Inflammatory macrophage treated with lipopolysaccharide for 4 hours (primary cell): ENCODE measurements around the gene TEN1.
"Not testable (repeated sequence)": the region's sequence is repeated elsewhere in the genome, so short reads cannot be mapped to it uniquely, and the experiment has no call there.

Source experiments
- DNase-seq: peaks from one replicate; pipeline ENCODE4 v3.0.0-alpha.2; 2020

Gene TEN1, protein sequence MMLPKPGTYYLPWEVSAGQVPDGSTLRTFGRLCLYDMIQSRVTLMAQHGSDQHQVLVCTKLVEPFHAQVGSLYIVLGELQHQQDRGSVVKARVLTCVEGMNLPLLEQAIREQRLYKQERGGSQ

DNA sequence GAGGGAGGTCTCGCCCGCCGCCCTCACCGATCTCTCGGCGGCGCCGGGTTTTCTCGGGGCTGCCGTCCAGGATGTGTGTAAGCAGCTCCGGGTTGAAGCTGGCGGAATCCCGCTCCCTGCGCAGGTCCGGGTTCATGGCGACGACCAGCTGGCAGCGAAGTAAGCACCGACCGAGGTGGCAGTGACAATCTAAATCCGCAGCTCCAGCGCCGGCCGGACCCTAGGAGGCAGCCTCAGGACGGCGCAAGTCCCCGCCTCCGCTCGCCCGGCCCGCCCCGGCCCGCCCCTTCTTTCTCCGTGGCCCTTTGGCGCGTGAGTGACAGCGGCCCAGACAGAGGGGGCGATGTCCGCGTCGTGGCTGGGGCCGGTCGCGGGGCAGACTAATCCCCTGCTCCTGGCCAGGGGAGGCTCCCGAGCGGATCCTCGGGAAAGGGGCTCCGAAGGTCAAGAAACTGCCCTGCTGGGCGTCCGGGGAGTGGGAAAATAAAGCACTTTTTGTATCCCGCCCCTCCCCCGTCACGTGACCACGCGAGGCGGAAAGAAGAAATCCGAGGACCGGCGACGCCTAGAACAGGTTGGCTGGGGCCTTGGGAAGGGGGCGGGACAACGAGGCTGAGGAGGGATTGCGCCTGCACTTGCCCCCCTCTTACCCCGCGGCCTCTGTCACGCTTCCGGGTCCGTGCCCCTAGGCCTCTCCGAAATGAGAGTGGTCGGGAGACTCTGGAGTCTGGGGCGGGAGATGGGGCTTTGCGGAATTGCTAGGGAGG is at the start of gene TEN1, which contains the start of gene ACOX1:
Gene TEN1, plus strand, starts transcription at position 303 of the 767 bp plus-strand sequence. CDS start 6,953 bp downstream, outside the sequence.
Gene ACOX1, minus strand, starts transcription at position 229 of the 767 bp plus-strand sequence. Its CDS starts 93 bp downstream, at position 136.
- peak; percentile 97 for DNase-seq

GRCh38 chr17:75931062-75931461 is 48.0 kb upstream of the TEN1 start:
- no peak for DNase-seq

- no peak for DNase-seq
Measured at GRCh38 chr17:75932852-75933251, 46.2 kb upstream of the TEN1 start.

DNA sequence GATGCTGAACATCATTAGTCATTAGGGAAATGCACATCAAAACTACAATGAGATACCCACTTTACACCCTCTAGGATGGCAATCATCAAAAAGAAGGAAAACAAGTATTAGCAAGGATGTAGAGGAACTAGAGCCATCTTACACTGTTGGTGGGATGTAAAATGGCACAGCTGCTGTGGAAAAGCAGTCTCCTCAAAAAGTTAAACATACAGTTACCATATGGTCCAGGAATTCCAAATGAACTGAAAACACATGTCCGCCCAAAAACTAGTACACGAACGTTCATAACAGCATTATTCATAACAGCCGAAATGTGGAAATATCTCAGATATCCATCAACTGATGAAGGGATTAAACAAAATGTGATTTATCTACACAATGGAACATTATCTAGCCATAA is 45.2 kb upstream of the TEN1 start:
- DNase-seq, result no peak

GRCh38 chr17:75937652-75938051 is 41.4 kb upstream of the TEN1 start:
- no peak for DNase-seq

DNA sequence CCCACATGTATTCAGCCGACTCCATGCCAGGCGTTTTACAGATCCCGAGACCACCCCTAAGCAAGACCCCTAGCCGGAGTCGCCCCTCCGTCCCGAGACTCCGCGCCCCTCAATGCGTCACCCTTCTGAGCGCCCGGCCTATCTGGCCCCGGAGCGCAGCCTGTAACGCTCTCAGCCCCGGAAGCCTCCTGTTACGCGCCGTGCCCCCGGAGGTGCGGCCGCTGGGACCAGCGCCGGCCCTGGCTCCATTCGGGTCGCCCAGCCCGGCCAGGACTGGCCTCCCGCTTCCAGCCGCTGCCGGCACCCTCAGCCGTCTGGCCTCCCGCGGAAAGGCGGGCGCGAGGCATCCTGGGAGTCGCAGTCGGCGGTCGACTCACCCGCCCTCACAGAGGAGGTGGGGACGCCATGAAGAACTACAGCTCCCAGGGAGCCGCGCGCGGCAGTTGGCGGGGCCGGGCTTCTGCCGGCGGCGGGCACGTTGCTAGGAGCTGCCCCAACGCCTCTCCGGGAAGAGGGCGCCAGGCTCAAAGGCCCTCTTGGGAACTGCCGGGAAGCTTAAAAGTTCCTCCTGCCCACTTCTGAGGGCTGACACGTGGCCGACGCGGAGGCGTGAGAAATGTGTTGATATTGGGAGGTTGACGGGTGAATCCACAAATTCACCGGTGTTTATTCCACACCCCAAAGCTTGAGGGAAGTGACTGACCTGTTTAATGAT is 38.2 kb upstream of the TEN1 start, which contains the start of gene FBF1:
Gene FBF1, minus strand, starts transcription at position 316 of the 715 bp plus-strand sequence. CDS start 2,893 bp downstream, outside the sequence.
- peak; percentile 94 for DNase-seq

DNA sequence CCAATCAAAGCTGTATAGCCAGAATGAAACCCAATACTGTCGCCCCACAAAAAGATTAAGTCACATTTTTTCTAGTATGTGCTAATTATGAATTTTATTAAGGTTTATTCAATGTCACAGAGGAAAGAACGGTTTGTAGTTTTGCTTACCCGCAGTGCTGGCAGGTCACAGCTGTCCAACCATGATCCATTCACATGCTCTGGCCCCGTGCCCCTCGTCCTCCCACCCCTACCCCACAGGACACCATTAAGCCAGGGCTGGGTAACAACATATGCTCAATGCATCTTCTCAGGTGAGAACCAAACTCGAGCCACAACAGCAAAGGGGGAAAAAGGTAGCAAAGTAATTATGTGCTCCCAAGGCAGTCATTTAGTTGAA is 37.6 kb upstream of the TEN1 start:
- no peak for DNase-seq

DNA sequence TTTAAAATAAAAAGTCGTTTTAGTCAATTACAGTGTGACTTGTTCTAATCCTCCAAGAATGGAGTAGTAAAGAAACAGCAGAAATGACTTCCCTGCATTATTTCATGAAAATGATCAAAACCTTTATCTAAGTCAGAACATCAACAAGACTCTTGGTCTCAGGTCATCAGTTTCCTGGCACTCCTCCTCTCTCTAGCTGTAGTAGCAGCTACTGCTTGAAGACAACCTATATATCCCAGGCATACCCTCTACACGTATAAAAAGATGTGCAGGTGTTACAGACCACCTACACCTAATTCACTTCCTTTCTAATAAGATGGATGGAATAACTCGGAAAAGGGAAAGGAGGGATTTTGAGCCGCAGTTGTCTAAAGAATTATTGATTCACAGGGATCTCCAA is 36.6 kb upstream of the TEN1 start:
- DNase-seq, result no peak

DNA sequence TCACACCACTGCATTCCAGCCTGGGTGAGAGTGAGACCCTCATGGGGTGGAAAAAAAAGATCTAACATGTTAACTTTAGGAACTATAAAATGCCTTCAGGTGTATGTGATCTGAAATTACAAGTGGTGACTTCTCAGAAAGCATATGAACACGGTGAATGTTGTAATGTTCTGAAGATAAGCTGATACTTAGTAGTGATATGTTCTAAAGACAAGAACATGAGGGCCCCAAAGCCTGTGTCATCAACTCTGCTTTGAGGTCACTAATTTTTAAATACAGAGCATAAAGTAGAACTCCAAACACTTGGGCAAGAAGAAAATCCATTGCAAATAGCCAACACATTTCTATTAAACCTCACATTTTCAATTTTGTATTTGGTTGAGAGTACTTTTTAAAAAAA is 35.5 kb upstream of the TEN1 start:
- DNase-seq, result no peak

DNA sequence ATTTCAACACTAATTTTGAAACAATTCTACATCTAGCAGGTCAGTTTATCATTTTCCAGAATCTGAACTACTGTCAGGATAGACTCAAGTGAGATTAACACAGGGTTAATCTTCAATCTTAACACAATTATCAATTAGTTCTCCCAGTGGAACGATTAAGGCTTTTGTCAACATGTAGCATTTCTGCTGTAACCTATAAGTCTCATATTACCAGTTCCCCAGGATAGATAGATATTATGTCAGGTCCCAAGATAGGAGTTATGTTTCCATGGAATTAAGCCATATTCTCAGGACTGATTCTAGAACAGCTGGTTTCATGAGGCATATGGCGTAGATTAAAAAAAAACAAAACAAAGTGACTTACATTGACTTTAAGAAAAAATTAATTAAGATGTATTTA is 33.8 kb upstream of the TEN1 start:
- no peak for DNase-seq

DNA sequence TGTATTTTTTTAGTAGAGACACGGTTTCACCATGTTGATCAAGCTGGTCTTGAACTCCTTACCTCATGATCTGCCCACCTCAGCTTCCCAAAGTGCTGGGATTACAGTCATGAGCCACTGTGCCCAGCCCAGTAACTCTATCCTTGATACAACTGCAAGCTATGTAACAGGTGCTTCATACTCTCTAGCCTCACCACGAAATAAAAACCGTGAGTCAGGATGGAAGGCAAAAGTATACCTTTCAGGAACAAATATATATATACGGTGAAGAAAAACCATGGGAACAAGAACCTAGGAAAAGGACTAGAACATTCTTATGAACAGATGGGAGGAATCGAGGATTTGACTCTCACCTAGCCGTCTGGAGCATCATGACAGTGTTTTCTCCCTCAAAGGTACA is 28.6 kb upstream of the TEN1 start:
- DNase-seq, result no peak

DNA sequence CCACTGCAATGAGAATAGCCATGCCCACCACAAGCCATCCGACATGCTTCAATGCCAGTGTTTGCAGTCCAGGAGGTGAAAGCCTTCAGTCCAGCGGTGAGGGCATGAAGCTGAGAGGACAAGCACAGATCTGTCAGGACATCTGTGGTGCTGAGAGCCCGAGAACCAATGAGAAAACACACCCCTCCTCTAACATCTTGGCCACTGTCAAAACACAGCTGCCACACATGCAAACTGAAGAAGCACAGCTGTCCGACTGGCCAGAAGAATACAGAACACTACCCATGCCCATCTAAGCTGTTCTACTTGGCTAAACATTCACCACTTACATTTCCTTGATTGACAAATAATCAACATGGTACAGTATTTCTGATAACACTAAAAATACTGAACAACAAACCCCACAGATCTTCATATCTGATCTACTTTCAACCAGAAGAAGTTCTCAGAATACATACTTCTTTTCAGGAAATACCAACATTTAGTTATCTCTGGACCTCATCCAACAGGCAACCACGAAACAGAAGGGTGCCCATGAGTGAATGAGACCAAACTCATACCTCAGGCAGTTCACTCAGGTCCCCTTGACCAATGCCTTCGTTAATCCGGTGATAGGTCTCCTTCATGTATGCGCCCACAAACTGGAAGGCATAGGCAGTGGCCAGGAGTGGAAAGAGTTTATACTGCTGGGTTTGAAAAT is 28.0 kb upstream of the TEN1 start:
- DNase-seq, result no peak

DNA sequence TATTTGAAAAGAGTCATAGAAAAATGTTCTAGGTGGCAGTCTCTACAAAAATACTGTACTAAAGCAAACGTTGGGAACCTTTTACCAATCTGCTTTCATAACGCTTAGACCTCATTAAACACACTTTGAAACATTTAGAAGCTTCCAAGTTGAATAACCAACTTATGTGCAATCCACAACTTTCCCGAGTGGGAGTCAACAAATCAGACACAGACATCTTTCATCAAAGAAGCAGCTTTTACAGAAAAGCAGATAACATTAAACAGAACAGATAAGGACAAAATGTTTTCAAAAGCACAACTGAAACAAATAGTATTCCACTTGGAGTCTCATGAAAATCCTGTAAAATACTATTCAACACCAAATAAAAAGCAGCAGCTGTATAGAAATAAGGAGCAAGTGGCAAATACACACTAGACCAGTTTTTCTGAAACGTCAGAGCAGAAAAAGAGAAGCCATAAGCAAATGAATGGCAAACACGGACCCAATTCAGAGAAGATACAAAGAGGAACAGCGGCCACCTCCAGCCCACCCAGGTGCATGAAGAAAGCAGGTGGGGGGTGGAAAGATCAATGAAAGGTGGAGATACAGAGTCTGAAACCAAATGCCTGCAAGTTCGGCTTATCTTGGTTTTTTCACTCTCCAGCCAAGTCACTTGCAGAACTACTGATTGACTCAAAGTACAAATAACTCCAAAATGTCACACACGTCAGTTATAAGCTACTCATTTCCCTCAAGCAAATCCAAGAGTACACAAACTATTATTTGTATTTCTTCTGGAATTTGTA is 19.8 kb upstream of the TEN1 start:
- DNase-seq, result no peak

- DNase-seq, result no peak
Measured at GRCh38 chr17:75959839-75960511, 19.1 kb upstream of the TEN1 start.

GRCh38 chr17:75965468-75965867 is 13.6 kb upstream of the TEN1 start:
- no peak for DNase-seq

DNA sequence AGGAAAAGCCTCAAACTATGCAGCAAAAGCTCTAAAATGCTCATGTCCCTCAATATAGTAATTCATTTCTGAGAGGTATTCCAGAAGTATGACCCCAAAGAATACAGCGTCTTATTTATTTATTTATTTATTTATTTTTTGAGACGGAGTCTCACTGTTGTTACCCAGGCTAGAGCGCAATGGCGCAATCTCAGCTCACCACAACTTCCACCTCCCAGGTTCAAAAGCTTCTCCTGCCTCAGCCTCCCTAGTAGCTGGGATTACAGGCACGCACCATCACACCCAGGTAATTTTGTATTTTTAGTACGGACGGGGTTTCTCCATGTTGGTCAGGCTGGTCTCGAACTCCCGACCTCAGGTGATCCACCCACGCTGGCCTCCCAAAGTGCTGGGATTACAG is 10.0 kb upstream of the TEN1 start:
- DNase-seq, result not testable (repeated sequence)

DNA sequence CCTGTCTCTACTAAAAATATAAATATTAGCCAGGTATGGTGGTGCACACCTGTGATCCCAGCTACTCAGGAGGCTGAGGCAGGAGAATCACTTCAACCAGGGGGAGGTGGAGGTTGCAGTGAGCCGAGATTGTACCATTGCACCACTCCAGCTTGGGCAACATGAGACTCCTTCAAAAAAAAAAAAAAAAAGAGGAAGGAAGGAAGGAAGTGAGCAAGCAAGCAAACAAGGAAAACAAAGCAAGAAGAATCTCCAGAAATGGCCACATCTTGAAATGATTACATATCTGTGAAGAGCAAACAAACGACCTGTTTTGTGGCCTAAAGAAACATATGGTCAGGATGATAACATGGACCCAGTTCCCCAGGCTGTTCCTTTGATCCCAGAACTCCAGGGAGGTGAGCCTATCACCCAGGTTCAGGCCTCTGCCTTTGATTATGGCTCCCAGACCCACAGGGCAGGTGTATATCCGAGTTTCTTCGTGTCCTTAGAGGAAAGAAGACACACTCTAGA is 9.0 kb upstream of the TEN1 start:
- peak; percentile 70 for DNase-seq

GRCh38 chr17:75970626-75971025 is 8.4 kb upstream of the TEN1 start:
- DNase-seq, result no peak

DNA sequence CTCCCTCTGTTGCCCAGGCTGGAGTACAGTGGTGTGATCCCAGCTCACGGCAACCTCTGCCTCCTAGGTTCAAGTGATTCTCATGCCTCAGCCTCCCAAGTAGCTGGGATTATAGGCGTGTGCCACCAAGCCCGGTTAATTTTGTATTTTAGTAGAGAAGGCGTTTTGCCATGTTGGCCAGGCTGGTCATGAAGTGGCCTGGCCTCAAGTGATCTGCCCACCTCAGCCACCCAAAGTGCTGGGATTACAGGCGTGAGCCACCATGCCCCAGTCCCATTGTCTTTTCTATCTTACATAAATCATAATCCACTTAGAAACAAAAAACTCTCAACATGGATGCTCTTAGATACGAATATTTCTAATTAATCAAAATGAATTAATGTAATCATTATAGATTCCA is 3.9 kb upstream of the TEN1 start:
- DNase-seq, result not testable (repeated sequence)

DNA sequence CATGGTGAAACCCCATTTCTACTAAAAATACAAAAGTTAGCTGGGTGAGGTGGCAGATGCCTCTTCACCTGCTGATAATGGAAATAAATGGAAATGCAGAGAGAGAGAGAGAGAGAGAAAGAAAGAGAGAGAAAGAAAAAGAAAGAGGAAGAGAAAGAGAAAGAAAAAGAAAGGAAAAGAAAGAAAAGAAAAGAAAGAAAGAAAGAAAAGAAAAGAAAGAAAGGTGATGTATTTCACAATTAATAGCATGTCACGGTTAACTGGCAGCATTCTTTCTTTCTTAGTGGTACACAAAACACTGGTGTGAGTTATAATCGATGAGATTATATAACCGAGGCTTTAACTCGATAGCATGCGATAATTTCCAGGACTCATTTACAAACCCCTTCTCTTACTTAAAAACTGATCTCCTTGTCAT is 3.3 kb upstream of the TEN1 start:
- no peak for DNase-seq

DNA sequence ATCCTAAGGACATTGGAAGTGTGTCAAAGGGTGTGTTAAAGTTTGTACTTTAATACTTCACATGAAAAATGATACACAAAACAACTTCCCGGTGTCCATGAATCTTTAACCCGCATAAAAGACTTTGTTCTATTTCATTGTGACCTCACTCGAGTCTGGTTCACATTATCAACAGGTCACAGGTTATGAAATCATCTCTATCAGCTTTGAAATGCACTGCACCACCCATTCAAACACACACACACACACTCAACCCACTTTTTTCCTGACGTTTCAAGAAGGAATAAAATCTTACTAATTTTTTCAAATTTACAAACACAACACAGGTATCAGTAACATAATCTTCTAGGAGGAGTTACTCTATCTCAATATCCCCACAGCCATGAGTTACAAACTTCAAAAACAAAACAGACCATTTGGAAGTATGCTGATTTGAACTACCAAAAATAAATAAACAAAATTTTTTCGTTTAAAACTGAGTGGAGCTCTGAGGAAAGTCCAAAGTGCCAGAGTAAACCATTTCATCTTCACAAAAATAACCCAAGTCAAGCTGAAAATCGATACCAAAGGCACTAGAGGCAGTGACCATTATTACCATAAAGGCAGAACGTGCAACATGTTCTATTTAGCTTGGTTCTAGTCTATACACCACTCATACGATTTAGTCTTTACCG is 2.7 kb upstream of the TEN1 start:
- DNase-seq, result no peak
